MCF 10A (cell line): ENCODE results near the gene DBI. TPM values are rescaled to one million over a fixed set of nuclear protein-coding genes. Genes with fewer than 3 reads are reported as not detected.

Experiments used
- BruUV-seq: library from RNA; stranded (reverse); fragments of 400-500 nt; replicated peaks from 2 replicates; lab custom pipeline; 2021; lab: Mats Ljungman, UMichigan
- CTCF ChIA-PET: fragments of 300-600 bp; sonication (Branson Sonifier 250); formaldehyde crosslinking; extraction: SDS; loops from one replicate; lab custom pipeline; 2021; ENCODE audit warnings: antibody characterized with exemption, inconsistent platforms; lab: Yijun Ruan, JAX
- POLR2A ChIA-PET: fragments of 300-600, 350-650 bp; sonication (Branson Sonifier 250); formaldehyde crosslinking; extraction: SDS; loops from one replicate; lab custom pipeline; 2020; ENCODE audit warnings: antibody characterized with exemption, inconsistent platforms; lab: Yijun Ruan, JAX
- DNase-seq: peaks from one replicate; pipeline ENCODE4 v3.0.0-alpha.2; 2018; ENCODE audit not compliant: unreplicated experiment
- H3K27ac Mint-ChIP-seq: one replicate; pipeline ENCODE4 v1.8.0; 2022; ENCODE audit warnings: mild to moderate bottlenecking, low read depth, mixed read lengths; ENCODE audit not compliant: unreplicated experiment
- H3K27me3 Mint-ChIP-seq: one replicate; pipeline ENCODE4 v1.8.0; 2022; ENCODE audit warnings: mixed read lengths; ENCODE audit not compliant: insufficient read depth, unreplicated experiment
- H3K36me3 Mint-ChIP-seq: one replicate; pipeline ENCODE4 v1.8.0; 2022; ENCODE audit warnings: mild to moderate bottlenecking, moderate library complexity, mixed read lengths; ENCODE audit not compliant: insufficient read depth, unreplicated experiment
- H3K4me1 Mint-ChIP-seq: one replicate; pipeline ENCODE4 v1.8.0; 2022; ENCODE audit warnings: mixed read lengths; ENCODE audit not compliant: insufficient read depth, unreplicated experiment
- H3K4me3 Mint-ChIP-seq: one replicate; pipeline ENCODE4 v1.8.0; 2022; ENCODE audit warnings: mild to moderate bottlenecking, moderate library complexity, mixed read lengths; ENCODE audit not compliant: unreplicated experiment
- H3K9me3 Mint-ChIP-seq: one replicate; pipeline ENCODE4 v1.8.0; 2022; ENCODE audit warnings: mixed read lengths; ENCODE audit not compliant: unreplicated experiment
- intact Hi-C: fragments of 100-400 bp; cut with micrococcal nuclease; formaldehyde crosslinking; loops from 2 replicates; pipeline ENCODE4 v1.14.1; 2022
- total RNA-seq: library from RNA; stranded (reverse); gene quantifications from 2 replicates; pipeline ENCODE4 v1.2.3, GENCODE V29; 2022
- TF ChIP-seq, protein P1 (sequence below): fragments of 200-600 bp; IDR thresholded peaks from one replicate; pipeline ENCODE4 v1.8.0; 2022; ENCODE audit warnings: antibody characterized with exemption, mild to moderate bottlenecking; ENCODE audit not compliant: unreplicated experiment

The DBI gene
- total RNA-seq, 1 experiment from 2014 or later = 104 TPM

DNA sequence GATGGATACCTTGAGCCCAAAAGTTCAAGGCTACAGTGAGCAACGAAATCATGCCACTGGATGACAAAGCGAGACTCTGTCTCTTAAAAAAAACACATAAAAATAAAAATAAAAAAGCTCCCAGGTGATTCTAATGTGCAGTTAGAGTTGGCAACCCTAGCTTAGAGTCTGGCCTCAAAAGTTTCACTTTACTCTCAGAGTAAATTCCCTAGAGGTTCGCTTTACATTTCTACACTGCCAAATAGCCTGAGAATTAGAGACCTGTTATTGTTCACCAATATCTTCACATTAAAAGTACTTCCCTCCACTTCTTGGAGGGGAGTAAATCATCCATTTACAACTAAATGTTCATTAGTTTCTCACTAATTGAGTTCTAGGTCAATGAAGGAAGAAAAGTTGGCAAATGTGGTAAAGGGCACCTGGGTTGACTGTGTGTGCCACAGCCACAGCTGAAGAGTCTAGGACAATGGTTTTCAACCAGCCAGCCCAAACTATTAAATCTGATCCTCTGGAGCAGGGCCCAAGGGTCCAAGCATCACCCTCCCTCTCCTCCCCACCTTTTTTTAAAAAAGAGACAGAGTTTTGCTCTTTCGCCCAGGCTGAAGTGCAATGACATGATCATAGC lies 49.6 kb downstream of the DBI start:
- Mint-ChIP-seq H3K9me3 (no peaks in the 10 kb centered on the region), H3K27ac (no peak overlapping the region), H3K27me3 (no peaks in the 10 kb centered on the region), H3K36me3 (no peaks in the 10 kb centered on the region), H3K4me1 (no peaks in the 10 kb centered on the region), H3K4me3 (no peak overlapping the region)
- no peak for DNase-seq
- BruUV-seq = no TSS peak
- POLR2A ChIA-PET = interaction anchor here (0.6 kb wide), 1 partner anchor 41 kb away, joined by 3 read pairs; no protein-coding TSS in a partner anchor
- CTCF ChIA-PET = interaction anchor here (0.6 to 4.1 kb wide), 6 partner anchors 8 to 244 kb away, joined by 3 to 41 read pairs (median 6); no protein-coding TSS in a partner anchor
- TF ChIP-seq, protein P1, sequence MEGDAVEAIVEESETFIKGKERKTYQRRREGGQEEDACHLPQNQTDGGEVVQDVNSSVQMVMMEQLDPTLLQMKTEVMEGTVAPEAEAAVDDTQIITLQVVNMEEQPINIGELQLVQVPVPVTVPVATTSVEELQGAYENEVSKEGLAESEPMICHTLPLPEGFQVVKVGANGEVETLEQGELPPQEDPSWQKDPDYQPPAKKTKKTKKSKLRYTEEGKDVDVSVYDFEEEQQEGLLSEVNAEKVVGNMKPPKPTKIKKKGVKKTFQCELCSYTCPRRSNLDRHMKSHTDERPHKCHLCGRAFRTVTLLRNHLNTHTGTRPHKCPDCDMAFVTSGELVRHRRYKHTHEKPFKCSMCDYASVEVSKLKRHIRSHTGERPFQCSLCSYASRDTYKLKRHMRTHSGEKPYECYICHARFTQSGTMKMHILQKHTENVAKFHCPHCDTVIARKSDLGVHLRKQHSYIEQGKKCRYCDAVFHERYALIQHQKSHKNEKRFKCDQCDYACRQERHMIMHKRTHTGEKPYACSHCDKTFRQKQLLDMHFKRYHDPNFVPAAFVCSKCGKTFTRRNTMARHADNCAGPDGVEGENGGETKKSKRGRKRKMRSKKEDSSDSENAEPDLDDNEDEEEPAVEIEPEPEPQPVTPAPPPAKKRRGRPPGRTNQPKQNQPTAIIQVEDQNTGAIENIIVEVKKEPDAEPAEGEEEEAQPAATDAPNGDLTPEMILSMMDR = no peak
- intact Hi-C loops = no loop called here

DNA sequence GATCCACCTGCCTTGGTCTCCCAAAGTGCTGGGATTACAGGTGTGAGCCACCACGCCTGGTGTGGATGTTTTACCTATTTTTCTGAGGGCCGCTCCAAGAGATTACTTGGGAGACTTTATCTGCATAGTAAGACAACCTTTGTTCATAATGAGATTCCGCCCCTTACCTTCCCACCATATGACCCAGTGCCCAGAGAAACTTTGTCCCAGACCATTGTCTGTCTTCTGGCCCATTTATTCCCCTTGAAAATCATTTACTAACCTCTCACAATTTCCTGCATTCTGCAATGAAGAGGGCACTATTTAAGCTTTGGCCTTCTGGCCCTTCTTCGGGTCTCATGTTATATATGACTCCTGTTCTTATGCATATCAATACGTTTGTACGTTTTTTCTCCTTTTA lies 51.1 kb downstream of the DBI start:
- no peaks in the 10 kb centered on the region for H3K9me3 Mint-ChIP-seq
- ChIA-PET POLR2A (no interaction called here), CTCF (interaction anchor here (2.2 kb wide), 1 partner anchor 9 kb away, joined by 9 read pairs; no protein-coding TSS in a partner anchor)
- H3K4me1 Mint-ChIP-seq = no peaks in the 10 kb centered on the region
- H3K27me3 Mint-ChIP-seq = no peaks in the 10 kb centered on the region
- DNase-seq = no peak
- TF ChIP-seq, protein P1 = no peak
- no TSS peak for BruUV-seq
- no peak overlapping the region for H3K27ac Mint-ChIP-seq
- no peak overlapping the region for H3K4me3 Mint-ChIP-seq
- no peaks in the 10 kb centered on the region for H3K36me3 Mint-ChIP-seq
- intact Hi-C loops = no loop called here

DNA sequence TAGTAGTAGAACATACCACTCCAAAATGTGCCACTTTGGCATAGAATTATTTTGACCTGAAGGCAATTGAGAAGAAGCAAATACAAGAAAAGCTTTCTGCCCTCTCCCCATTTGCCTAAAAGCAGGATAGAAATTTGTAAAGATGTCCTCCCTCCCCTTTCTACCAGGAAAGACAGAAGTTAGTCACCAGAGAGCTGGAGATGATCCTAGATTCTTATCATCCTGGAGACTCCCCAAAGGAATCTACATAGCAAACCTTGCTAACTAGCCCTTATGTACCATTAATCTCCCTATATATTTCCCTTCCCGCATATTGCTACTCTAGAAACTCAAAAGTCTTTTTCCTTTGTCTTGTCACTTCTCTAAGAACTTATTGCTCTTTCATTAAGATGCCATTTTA lies 52.3 kb downstream of the DBI start:
- BruUV-seq = no TSS peak
- H3K27me3 Mint-ChIP-seq = no peaks in the 10 kb centered on the region
- no peak overlapping the region for H3K4me3 Mint-ChIP-seq
- ChIA-PET CTCF (interaction anchor here (0.8 to 0.9 kb wide), 2 partner anchors 53 to 63 kb away, joined by 3 to 4 read pairs; no protein-coding TSS in a partner anchor), POLR2A (interaction anchor here (0.7 to 1.5 kb wide), 3 partner anchors 9 to 16 kb away, joined by 3 to 5 read pairs (median 3); partner anchors contain the start of gene TMEM37)
- H3K27ac Mint-ChIP-seq = no peak overlapping the region
- no peaks in the 10 kb centered on the region for H3K9me3 Mint-ChIP-seq
- no peak for DNase-seq
- intact Hi-C loops = no loop called here
- no peaks in the 10 kb centered on the region for H3K4me1 Mint-ChIP-seq
- TF ChIP-seq, protein P1 = no peak
- no peaks in the 10 kb centered on the region for H3K36me3 Mint-ChIP-seq

- intact Hi-C loops = no loop called here
- DNase-seq = no peak
- no peak overlapping the region for H3K4me3 Mint-ChIP-seq
- H3K9me3 Mint-ChIP-seq = no peaks in the 10 kb centered on the region
- no peaks in the 10 kb centered on the region for H3K36me3 Mint-ChIP-seq
- no TSS peak for BruUV-seq
- H3K27me3 Mint-ChIP-seq = no peaks in the 10 kb centered on the region
- TF ChIP-seq, protein P1 = no peak
- H3K4me1 Mint-ChIP-seq = no peaks in the 10 kb centered on the region
- CTCF ChIA-PET = interaction anchor here (0.6 to 1.5 kb wide), 4 partner anchors 10 to 1255 kb away, joined by 3 to 5 read pairs (median 4); no protein-coding TSS in a partner anchor
- POLR2A ChIA-PET = interaction anchor here (0.6 to 1.5 kb wide), 4 partner anchors 10 to 580 kb away, joined by 3 to 5 read pairs (median 4); partner anchors contain the start of gene TMEM37
- no peak overlapping the region for H3K27ac Mint-ChIP-seq
Measured at GRCh38 chr2:119419803-119420508, 53.2 kb downstream of the DBI start.
